ENCODE measurements around the gene MOSPD3.

DNA sequence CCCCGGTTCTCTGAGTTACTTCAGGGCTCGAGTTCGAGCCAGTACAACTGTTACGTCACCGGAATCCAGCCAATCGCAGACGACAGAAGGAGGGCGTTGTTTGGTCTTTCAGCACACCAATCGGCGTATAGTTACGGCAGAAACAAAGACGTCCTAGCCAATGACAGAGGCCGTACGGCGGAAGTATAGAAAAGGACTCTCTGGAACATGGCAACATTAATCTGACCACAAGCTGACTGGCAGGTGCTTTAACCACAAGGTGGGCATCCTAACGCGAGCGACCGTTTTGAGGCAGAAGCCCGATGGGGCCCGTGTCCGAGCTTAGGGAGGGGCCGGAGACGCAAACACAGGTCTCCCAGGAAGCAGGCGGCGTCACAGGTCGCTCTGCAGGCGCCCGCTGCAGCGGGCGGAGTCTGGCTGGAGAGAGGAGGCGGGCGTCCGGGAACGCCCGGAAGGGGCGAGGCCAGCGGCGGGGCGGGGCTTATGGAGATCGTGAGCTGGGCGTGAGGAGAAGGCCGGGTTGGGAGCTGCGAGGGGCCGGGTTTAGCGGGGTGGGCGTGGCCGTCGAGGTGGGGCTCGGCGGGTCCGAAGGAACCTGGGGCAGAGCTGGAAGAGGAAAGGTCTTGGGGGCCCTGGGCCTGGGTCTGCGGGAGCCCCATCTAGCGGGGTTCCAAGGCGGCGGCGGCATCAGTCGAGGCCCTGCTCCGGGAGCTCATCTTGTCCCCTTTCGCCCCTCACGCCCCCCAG is at the start of gene MOSPD3:
- TF ChIP-seq, protein P1, sequence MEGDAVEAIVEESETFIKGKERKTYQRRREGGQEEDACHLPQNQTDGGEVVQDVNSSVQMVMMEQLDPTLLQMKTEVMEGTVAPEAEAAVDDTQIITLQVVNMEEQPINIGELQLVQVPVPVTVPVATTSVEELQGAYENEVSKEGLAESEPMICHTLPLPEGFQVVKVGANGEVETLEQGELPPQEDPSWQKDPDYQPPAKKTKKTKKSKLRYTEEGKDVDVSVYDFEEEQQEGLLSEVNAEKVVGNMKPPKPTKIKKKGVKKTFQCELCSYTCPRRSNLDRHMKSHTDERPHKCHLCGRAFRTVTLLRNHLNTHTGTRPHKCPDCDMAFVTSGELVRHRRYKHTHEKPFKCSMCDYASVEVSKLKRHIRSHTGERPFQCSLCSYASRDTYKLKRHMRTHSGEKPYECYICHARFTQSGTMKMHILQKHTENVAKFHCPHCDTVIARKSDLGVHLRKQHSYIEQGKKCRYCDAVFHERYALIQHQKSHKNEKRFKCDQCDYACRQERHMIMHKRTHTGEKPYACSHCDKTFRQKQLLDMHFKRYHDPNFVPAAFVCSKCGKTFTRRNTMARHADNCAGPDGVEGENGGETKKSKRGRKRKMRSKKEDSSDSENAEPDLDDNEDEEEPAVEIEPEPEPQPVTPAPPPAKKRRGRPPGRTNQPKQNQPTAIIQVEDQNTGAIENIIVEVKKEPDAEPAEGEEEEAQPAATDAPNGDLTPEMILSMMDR (IDR thresholded peaks at IDR 0.05; ENCODE audit: low read depth, low read length): no peak
- TF ChIP-seq MYC (IDR thresholded peaks at IDR 0.05; ENCODE audit: low read depth, low read length) (no peak), POLR2A (IDR thresholded peaks at IDR 0.05; ENCODE audit: extremely low read depth, insufficient read length) (peak; percentile 97)
- TF ChIP-seq, protein P2, sequence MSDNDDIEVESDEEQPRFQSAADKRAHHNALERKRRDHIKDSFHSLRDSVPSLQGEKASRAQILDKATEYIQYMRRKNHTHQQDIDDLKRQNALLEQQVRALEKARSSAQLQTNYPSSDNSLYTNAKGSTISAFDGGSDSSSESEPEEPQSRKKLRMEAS (IDR thresholded peaks at IDR 0.05; ENCODE audit: low read depth, low read length): no peak

All from NB4 (cell line).